EL (cell line): ENCODE data around the gene IRX6.
A peak's percentile ranks its signal among the peaks of the same experiment; 100 is the strongest.

Source experiments
- DNase-seq: peaks from one replicate; pipeline ENCODE4 v3.0.0-alpha.2; 2016

Gene IRX6

GRCh38 chr16:55367866-55368603 lies 44.0 kb downstream of the IRX6 start:
- peak; percentile 56 for DNase-seq

- no peak for DNase-seq
Observed at GRCh38 chr16:55369151-55369550, 45.1 kb downstream of the IRX6 start.

- DNase-seq: no peak
Observed at GRCh38 chr16:55370762-55371482, 46.9 kb downstream of the IRX6 start.

- DNase-seq: no peak
Observed at GRCh38 chr16:55372792-55373488, 48.9 kb downstream of the IRX6 start.

- DNase-seq: no peak
Observed at GRCh38 chr16:55373489-55373832, 49.5 kb downstream of the IRX6 start.

- DNase-seq: no peak
Observed at GRCh38 chr16:55376045-55376444, 52.0 kb downstream of the IRX6 start.

- DNase-seq: no peak
Observed at GRCh38 chr16:55376567-55377167, 52.7 kb downstream of the IRX6 start.

GRCh38 chr16:55377840-55378239 lies 53.8 kb downstream of the IRX6 start:
- DNase-seq: no peak

- no peak for DNase-seq
Observed at GRCh38 chr16:55378616-55379015, 54.6 kb downstream of the IRX6 start.

GRCh38 chr16:55379371-55379770 lies 55.4 kb downstream of the IRX6 start:
- DNase-seq: no peak

- no peak for DNase-seq
Observed at GRCh38 chr16:55379876-55380390, 55.9 kb downstream of the IRX6 start.
